PC-9 (cell line): ENCODE data around the gene AKAP8.

Source experiments
- EZH2 ChIP-seq: fragments of 200-600 bp; sonication (generic); IDR thresholded peaks from 2 replicates; pipeline ENCODE4 v1.8.0; 2017; ENCODE audit warnings: antibody characterized with exemption, low read depth
- TF ChIP-seq, protein P1 (sequence below): fragments of 200-600 bp; sonication (generic); conservative IDR thresholded peaks from 2 replicates; pipeline ENCODE4 v1.6.1; 2017; ENCODE audit warnings: mixed run types, antibody characterized with exemption, mild to moderate bottlenecking, moderate library complexity

DNA sequence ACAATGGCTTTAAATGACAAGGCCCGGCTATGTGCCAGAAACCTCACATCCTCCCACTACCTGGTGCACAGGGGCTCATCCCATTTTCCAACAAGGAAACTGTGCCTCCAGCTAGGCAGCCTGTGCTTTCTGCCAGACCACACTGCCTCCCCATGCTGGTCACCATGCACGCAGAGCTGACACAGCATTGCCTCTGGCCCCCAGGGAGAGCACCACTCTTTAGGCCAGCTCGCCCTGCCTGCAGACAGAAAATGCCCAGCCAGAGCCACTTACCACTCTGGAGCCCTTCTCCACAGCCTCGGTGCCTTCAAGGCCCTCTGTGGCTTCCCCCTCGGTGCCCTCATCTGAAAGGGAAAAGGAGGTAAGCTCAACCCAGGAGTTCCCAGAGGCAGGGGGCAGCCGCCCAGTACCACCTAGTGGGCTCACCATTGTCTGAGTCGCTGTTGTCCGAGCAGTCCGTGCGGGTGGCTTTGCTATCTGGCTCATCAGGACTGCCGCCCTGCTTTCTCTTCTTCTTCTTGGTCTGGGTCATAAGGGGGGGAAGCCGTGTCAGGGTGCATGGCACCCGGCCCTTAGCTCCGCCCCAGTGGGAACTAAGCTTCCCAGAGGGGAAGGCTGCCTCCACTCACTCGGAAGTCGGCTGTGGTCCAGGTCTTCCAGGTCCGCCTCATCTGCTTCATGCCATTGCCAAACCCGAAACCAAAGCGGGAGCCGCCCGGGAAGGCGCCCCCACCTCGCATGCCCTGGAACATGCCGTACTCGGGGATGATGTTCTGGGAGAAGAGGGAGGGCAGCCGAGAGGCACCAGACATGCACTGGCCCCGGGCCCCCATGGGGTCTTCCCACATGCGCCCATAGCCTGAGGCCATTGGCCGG lies 21.2 kb upstream of the AKAP8 start:
- TF ChIP-seq, protein P1, sequence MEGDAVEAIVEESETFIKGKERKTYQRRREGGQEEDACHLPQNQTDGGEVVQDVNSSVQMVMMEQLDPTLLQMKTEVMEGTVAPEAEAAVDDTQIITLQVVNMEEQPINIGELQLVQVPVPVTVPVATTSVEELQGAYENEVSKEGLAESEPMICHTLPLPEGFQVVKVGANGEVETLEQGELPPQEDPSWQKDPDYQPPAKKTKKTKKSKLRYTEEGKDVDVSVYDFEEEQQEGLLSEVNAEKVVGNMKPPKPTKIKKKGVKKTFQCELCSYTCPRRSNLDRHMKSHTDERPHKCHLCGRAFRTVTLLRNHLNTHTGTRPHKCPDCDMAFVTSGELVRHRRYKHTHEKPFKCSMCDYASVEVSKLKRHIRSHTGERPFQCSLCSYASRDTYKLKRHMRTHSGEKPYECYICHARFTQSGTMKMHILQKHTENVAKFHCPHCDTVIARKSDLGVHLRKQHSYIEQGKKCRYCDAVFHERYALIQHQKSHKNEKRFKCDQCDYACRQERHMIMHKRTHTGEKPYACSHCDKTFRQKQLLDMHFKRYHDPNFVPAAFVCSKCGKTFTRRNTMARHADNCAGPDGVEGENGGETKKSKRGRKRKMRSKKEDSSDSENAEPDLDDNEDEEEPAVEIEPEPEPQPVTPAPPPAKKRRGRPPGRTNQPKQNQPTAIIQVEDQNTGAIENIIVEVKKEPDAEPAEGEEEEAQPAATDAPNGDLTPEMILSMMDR = no peak
- no peak for TF ChIP-seq EZH2
